Peyer's patch (tissue), 4 donors: ENCODE data around the gene ARHGEF40. TPM values are rescaled to one million over a fixed set of nuclear protein-coding genes. Genes with fewer than 3 reads are reported as not detected.

Experiments used
- DNase-seq, 3 donors: peaks; one replicate each; pipeline ENCODE4 v3.0.0-alpha.2; 2017 to 2019
- H3K27ac ChIP-seq, 4 donors: fragments of 200-600 bp; sonication (generic); one replicate each; pipeline ENCODE4 v1.5.1; 2016 to 2019
- H3K27me3 ChIP-seq, 2 donors: fragments of 200-600 bp; sonication (generic); one replicate each; pipeline ENCODE4 v1.5.1; 2019
- H3K36me3 ChIP-seq, 3 donors: fragments of 200-600 bp; sonication (generic); one replicate each; pipeline ENCODE4 v1.5.1; 2016 to 2019
- H3K4me1 ChIP-seq, 4 donors: fragments of 200-600 bp; sonication (generic); one replicate each; pipeline ENCODE4 v1.5.1; 2016 to 2019
- H3K4me3 ChIP-seq, 4 donors: fragments of 200-600 bp; sonication (generic); 1 replicate in 3 of 4; 2 replicates in 1 of 4; pipeline ENCODE4 v1.5.1; 2016 to 2019; ENCODE audit warnings: mild to moderate bottlenecking in 1 of 4
- H3K9me3 ChIP-seq, 4 donors: fragments of 200-600 bp; sonication (generic); one replicate each; pipeline ENCODE4 v1.5.1; 2016 to 2019; ENCODE audit warnings: mild to moderate bottlenecking in 1 of 4
- CTCF ChIP-seq, 6 experiments: fragments of 450-650 bp in 4 of 6; fragments of 200-600 bp in 2 of 6; sonication (generic) in 1 of 6; IDR thresholded peaks; one replicate each; pipeline ENCODE4 v1.5.1; 2017 to 2019; ENCODE audit warnings: antibody characterized with exemption in 6 of 6, mild to moderate bottlenecking in 3 of 6, moderate library complexity in 1 of 6
- POLR2A ChIP-seq, 2 donors: fragments of 450-650 bp; IDR thresholded peaks; one replicate each; pipeline ENCODE4 v1.5.1; 2017; ENCODE audit warnings: antibody characterized with exemption in 2 of 2, mild to moderate bottlenecking in 2 of 2, moderate library complexity in 2 of 2
- total RNA-seq, 4 donors: library from RNA; depleted of rRNA; stranded (reverse); fragments of >200 nt; gene quantifications; one replicate each; pipeline ENCODE4 v1.1.0, GENCODE V29; 2016

ARHGEF40 gene
- total RNA-seq, 4 donors from 2014 or later = 19.8 to 57.8 (median 34.6) TPM

DNA sequence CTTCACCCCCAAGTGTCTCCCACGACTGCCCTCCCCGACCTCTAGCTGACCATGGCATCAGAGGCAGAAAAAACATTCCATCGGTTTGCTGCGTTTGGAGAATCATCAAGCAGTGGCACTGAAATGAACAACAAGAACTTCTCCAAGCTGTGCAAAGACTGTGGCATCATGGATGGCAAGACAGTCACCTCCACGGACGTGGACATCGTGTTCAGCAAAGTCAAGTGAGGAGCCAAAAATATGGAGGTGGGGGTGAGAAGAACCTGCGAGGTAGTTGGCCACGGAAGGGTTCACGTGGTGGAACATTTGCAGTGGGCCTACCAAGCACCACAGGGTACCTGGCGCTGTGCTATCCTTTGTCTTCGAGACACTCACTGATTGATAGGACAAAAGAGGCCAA lies 39.6 kb upstream of the ARHGEF40 start:
- H3K27me3 ChIP-seq = no peaks in the 10 kb centered on the region
- DNase-seq = no peak
- TF ChIP-seq POLR2A (IDR thresholded peaks at IDR 0.05) (no peak), CTCF (IDR thresholded peaks at IDR 0.05) (no peak)
- H3K9me3 ChIP-seq = no peaks in the 10 kb centered on the region
- peaks cover 0 to 6% (median 3%) of the 10 kb centered on the region in 4 donors for H3K4me1 ChIP-seq
- no peaks in the 10 kb centered on the region for H3K36me3 ChIP-seq
- no peak overlapping the region for H3K27ac ChIP-seq
- H3K4me3 ChIP-seq = no peak overlapping the region

GRCh38 chr14:21032326-21033132 lies 37.6 kb upstream of the ARHGEF40 start:
- Histone ChIP-seq H3K4me3 (no peak overlapping the region), H3K36me3 (no peaks in the 10 kb centered on the region), H3K27me3 (no peaks in the 10 kb centered on the region), H3K27ac (no peak overlapping the region), H3K9me3 (no peaks in the 10 kb centered on the region), H3K4me1 (no peaks in the 10 kb centered on the region)
- DNase-seq = no peak
- no peak for TF ChIP-seq POLR2A (IDR thresholded peaks at IDR 0.05)
- no peak for TF ChIP-seq CTCF (IDR thresholded peaks at IDR 0.05)

- Histone ChIP-seq H3K4me1 (peaks cover 0 to 4% (median 0%) of the 10 kb centered on the region in 4 donors), H3K36me3 (no peaks in the 10 kb centered on the region), H3K27me3 (no peaks in the 10 kb centered on the region), H3K9me3 (no peaks in the 10 kb centered on the region), H3K4me3 (no peak overlapping the region), H3K27ac (no peak overlapping the region)
- no peak for DNase-seq
- TF ChIP-seq POLR2A (IDR thresholded peaks at IDR 0.05) = no peak
- TF ChIP-seq CTCF (IDR thresholded peaks at IDR 0.05) = no peak
Observed at GRCh38 chr14:21033133-21033698, 36.9 kb upstream of the ARHGEF40 start.

DNA sequence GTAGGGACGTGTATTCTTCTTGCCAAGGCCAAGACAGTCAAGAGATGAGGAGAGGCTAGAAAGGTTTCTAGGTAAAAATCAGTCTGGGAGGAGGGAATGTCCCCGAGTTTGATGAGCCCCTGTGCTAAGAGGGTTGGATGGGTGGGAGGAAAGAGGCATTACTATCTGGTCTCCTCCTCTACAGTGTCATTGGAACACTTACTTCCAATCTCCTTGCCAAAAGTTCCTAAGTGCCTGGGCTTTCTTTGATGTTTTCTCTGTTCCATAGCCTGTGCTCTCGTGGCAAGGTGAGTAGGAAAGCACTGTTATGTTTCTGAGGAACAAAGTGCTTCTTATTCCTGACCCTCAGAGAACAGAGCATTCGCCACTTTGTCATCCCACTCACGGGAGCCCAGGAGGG lies 35.4 kb upstream of the ARHGEF40 start, which contains the start of gene RNASE13:
Gene RNASE13 (minus strand): TSS at position 101 of the 400 bp plus-strand sequence. CDS start 519 bp downstream, outside the sequence.
- H3K27ac ChIP-seq = no peak within 1 kb of the TSS
- TF ChIP-seq CTCF (IDR thresholded peaks at IDR 0.05) (no peak), POLR2A (IDR thresholded peaks at IDR 0.05) (no peak)
- DNase-seq = no peak
- no peaks in the 10 kb centered on the region for H3K9me3 ChIP-seq
- no peak within 1 kb of the TSS for H3K4me3 ChIP-seq
- H3K36me3 ChIP-seq = no peaks in the 10 kb centered on the region
- no peaks in the 10 kb centered on the region for H3K27me3 ChIP-seq
- peaks cover 0 to 19% (median 0%) of the 10 kb centered on the region in 4 donors for H3K4me1 ChIP-seq

DNA sequence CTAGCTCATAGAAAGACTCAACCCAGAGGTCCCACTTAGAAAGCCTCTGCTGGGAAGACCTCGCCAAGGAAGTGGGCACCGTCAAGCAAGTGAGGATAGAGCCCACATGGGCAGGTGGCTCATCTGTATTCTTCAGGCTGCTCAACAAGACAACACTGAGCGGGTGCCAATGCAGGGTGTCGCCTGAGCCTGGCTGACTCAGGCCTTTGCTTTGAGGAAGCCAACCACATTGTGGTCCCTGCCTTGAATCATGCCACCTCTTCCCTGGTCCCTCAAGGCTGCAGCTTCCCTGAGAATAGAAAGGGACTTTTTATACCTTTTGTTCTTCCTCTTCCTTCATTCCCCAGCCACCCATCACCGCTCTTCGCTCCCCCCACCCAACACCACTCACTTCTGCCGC lies 33.4 kb upstream of the ARHGEF40 start:
- Histone ChIP-seq H3K4me1 (peaks cover 0 to 22% (median 0%) of the 10 kb centered on the region in 4 donors), H3K27me3 (no peaks in the 10 kb centered on the region), H3K9me3 (no peaks in the 10 kb centered on the region), H3K4me3 (no peak overlapping the region), H3K27ac (no peak overlapping the region), H3K36me3 (no peaks in the 10 kb centered on the region)
- TF ChIP-seq CTCF (IDR thresholded peaks at IDR 0.05) = no peak
- TF ChIP-seq POLR2A (IDR thresholded peaks at IDR 0.05) = no peak
- DNase-seq = no peak
